ENCODE measurements around the gene EPN3. TPM values are rescaled to one million over a fixed set of nuclear protein-coding genes. Genes with fewer than 3 reads are reported as not detected.

The EPN3 gene
- polyA plus RNA-seq, 1 donor from 2014 or later = not detected

DNA sequence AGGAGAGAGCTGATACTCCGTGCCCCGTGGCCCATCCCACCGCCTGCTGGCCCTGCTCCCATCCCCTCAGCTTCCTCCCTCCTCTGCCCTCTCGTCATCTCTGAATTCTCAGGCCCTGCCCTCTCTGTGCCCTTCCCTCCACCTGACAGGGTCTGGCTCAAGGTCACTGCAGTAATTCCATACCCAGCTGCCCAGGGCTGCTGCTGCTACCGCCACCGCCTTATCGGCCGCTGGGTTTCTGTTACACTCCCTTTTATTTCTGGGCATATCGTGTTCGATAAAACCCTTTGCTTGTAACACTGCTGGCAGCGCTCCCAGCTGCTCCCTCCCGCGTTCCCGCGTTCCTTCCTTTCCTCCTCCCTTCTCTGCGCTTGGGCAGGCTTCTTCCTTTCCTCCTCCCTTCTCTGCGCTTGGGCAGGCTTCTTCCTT is 1.2 kb downstream of the EPN3 start:
- no peak overlapping the region for H3K9ac ChIP-seq (ENCODE audit: low read length)
- no peak overlapping the region for H2AFZ ChIP-seq (ENCODE audit: low read depth, low read length)
- no peak overlapping the region for H3K4me2 ChIP-seq (ENCODE audit: low read length)

DNA sequence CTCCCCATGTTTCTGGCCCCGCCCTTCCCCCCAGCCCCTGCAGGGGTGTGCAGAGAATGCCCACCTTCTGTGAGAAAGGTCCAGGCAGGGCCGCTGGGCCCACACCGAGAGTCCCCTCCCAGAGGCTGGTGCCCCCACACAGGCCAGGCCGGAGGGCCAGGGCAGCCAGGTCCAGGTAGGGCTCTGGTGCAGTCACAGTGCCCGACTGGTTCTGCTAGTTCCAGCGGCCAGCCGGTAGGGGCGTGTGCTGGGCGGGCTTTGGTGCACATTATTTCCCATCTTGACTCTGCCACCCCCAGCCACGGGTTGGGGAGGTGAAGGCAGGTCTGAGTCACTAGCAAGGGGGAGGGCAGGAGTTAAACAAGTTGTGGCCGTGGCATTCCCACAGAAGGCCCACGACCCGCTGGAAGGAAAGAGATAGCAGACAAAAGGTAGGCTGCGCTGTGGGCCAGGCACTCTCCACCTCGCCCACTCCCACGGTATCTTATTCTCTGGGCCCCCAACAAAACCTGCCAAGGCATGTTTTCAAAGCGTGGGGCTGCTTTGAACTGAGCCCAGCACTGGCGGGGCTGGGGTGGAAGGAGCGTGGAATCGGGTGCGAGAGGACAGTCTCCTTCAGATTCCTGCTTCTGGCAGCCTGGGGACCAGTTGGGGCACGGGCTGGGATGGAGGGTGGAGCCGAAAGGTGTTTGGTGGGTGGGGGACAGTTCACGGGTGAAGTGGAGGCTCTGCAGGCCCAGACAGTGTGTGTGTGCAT is 1.9 kb downstream of the EPN3 start:
- Histone ChIP-seq H3K27ac (ENCODE audit: low read length) (no peak overlapping the region), H3K4me2 (ENCODE audit: low read length) (no peak overlapping the region), H3K79me2 (replicated peaks; ENCODE audit: insufficient read depth, low read length) (no peaks in the 10 kb centered on the region), H3K27me3 (ENCODE audit: insufficient read depth, low read depth, low read length) (peaks cover 24% of the 10 kb centered on the region), H4K20me1 (ENCODE audit: insufficient read depth) (no peaks in the 10 kb centered on the region), H3F3A (ENCODE audit: insufficient read depth, low read length, poor library complexity, severe bottlenecking) (no peaks in the 10 kb centered on the region), H3K9me3 (ENCODE audit: low read length) (no peaks in the 10 kb centered on the region), H3K9ac (ENCODE audit: low read length) (no peak overlapping the region), H2AFZ (ENCODE audit: low read depth, low read length) (no peak overlapping the region), H3K4me3 (ENCODE audit: low read length) (no peak overlapping the region), H3K9me2 (ENCODE audit: insufficient read depth, low read length) (no peaks in the 10 kb centered on the region), H3K36me3 (ENCODE audit: insufficient read depth, low read length) (no peaks in the 10 kb centered on the region)
- TF ChIP-seq POLR2AphosphoS5 (IDR thresholded peaks at IDR 0.05) = no peak
- no peak for TF ChIP-seq MXI1 (conservative IDR thresholded peaks at IDR 0.05; ENCODE audit: poor library complexity, severe bottlenecking)
- no peak for TF ChIP-seq EZH2 (IDR thresholded peaks at IDR 0.05; ENCODE audit: borderline replicate concordance, insufficient read depth, low read length, poor library complexity, severe bottlenecking)
- peak; percentile 29 for TF ChIP-seq CTCF (IDR thresholded peaks at IDR 0.05; ENCODE audit: poor library complexity, severe bottlenecking)

More for the DNA sequence above, 1.2 kb downstream of the EPN3 start:
- Histone ChIP-seq H3K27me3 (ENCODE audit: insufficient read depth, low read depth, low read length) (peaks cover 24% of the 10 kb centered on the region), H3K36me3 (ENCODE audit: insufficient read depth, low read length) (no peaks in the 10 kb centered on the region), H3K79me2 (replicated peaks; ENCODE audit: insufficient read depth, low read length) (no peaks in the 10 kb centered on the region), H3F3A (ENCODE audit: insufficient read depth, low read length, poor library complexity, severe bottlenecking) (no peaks in the 10 kb centered on the region), H3K9me2 (ENCODE audit: insufficient read depth, low read length) (no peaks in the 10 kb centered on the region), H3K9me3 (ENCODE audit: low read length) (no peaks in the 10 kb centered on the region), H3K4me3 (ENCODE audit: low read length) (no peak overlapping the region), H3K27ac (ENCODE audit: low read length) (no peak overlapping the region), H4K20me1 (ENCODE audit: insufficient read depth) (no peaks in the 10 kb centered on the region)
- TF ChIP-seq RAD21 (conservative IDR thresholded peaks at IDR 0.05) (no peak), TAF1 (IDR thresholded peaks at IDR 0.05; ENCODE audit: low read depth) (no peak), EZH2 (IDR thresholded peaks at IDR 0.05; ENCODE audit: borderline replicate concordance, insufficient read depth, low read length, poor library complexity, severe bottlenecking) (no peak), POLR2AphosphoS5 (IDR thresholded peaks at IDR 0.05) (no peak), EP300 (conservative IDR thresholded peaks at IDR 0.05; ENCODE audit: poor library complexity, severe bottlenecking) (no peak), SMC3 (conservative IDR thresholded peaks at IDR 0.05; ENCODE audit: poor library complexity) (no peak), MXI1 (conservative IDR thresholded peaks at IDR 0.05; ENCODE audit: poor library complexity, severe bottlenecking) (no peak), CTCF (IDR thresholded peaks at IDR 0.05; ENCODE audit: poor library complexity, severe bottlenecking) (no peak)
- TF ChIP-seq, protein P1, sequence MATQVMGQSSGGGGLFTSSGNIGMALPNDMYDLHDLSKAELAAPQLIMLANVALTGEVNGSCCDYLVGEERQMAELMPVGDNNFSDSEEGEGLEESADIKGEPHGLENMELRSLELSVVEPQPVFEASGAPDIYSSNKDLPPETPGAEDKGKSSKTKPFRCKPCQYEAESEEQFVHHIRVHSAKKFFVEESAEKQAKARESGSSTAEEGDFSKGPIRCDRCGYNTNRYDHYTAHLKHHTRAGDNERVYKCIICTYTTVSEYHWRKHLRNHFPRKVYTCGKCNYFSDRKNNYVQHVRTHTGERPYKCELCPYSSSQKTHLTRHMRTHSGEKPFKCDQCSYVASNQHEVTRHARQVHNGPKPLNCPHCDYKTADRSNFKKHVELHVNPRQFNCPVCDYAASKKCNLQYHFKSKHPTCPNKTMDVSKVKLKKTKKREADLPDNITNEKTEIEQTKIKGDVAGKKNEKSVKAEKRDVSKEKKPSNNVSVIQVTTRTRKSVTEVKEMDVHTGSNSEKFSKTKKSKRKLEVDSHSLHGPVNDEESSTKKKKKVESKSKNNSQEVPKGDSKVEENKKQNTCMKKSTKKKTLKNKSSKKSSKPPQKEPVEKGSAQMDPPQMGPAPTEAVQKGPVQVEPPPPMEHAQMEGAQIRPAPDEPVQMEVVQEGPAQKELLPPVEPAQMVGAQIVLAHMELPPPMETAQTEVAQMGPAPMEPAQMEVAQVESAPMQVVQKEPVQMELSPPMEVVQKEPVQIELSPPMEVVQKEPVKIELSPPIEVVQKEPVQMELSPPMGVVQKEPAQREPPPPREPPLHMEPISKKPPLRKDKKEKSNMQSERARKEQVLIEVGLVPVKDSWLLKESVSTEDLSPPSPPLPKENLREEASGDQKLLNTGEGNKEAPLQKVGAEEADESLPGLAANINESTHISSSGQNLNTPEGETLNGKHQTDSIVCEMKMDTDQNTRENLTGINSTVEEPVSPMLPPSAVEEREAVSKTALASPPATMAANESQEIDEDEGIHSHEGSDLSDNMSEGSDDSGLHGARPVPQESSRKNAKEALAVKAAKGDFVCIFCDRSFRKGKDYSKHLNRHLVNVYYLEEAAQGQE (IDR thresholded peaks at IDR 0.05; ENCODE audit: borderline replicate concordance) = no peak
